Natural killer cell (primary cell): ENCODE results near the gene CHTF8. TPM values are rescaled to one million over a fixed set of nuclear protein-coding genes. Genes with fewer than 3 reads are reported as not detected.

Source experiments
- ATAC-seq, 3 donors: fragments of 150-1000 bp in 2 of 3; fragments of 200-7000 bp in 1 of 3; cut with Tn5 transposase; 1 replicate in 1 of 3; 2 replicates in 2 of 3; pipeline ENCODE4 v1.10.0; 2021; ENCODE audit warnings: mild to moderate bottlenecking in 2 of 3, moderate library complexity in 2 of 3
- DNase-seq, 2 donors: peaks; one replicate each; pipeline versions ENCODE4 v3.0.0 to v3.0.0-alpha.2; 2013 to 2021; ENCODE audit warnings: mixed read lengths in 1 of 2
- H3K27ac ChIP-seq: one replicate; pipeline ENCODE4 v1.5.1; 2013; ENCODE audit warnings: mild to moderate bottlenecking, low read length
- H3K27me3 ChIP-seq: one replicate; pipeline ENCODE4 v1.6.1; 2013; ENCODE audit warnings: low read length; ENCODE audit not compliant: control insufficient read depth, insufficient read depth
- H3K36me3 ChIP-seq: one replicate; pipeline ENCODE4 v1.6.1; 2013; ENCODE audit warnings: low read length; ENCODE audit not compliant: control insufficient read depth, insufficient read depth
- H3K4me1 ChIP-seq: one replicate; pipeline ENCODE4 v1.6.1; 2013; ENCODE audit warnings: low read length; ENCODE audit not compliant: control insufficient read depth, insufficient read depth
- H3K4me3 ChIP-seq: one replicate; pipeline ENCODE4 v1.5.1; 2013; ENCODE audit warnings: low read length
- H3K9me3 ChIP-seq: one replicate; pipeline ENCODE4 v1.6.1; 2013; ENCODE audit warnings: low read length; ENCODE audit not compliant: control insufficient read depth, insufficient read depth
- H3K27ac Mint-ChIP-seq, 2 donors: one replicate each; pipeline ENCODE4 v1.8.0; 2022; ENCODE audit warnings: mild to moderate bottlenecking in 2 of 2, mixed read lengths in 2 of 2, moderate library complexity in 1 of 2
- H3K27me3 Mint-ChIP-seq, 2 donors: one replicate each; pipeline ENCODE4 v1.8.0; 2022; ENCODE audit warnings: low read depth in 2 of 2, mixed read lengths in 2 of 2
- H3K36me3 Mint-ChIP-seq: one replicate; pipeline ENCODE4 v1.8.0; 2022; ENCODE audit warnings: mixed read lengths
- H3K4me1 Mint-ChIP-seq, 2 donors: one replicate each; pipeline ENCODE4 v1.8.0; 2022; ENCODE audit warnings: mixed read lengths in 2 of 2
- H3K4me3 Mint-ChIP-seq: one replicate; pipeline ENCODE4 v1.8.0; 2022; ENCODE audit warnings: mild to moderate bottlenecking, moderate library complexity, mixed read lengths
- H3K9me3 Mint-ChIP-seq, 2 donors: one replicate each; pipeline ENCODE4 v1.8.0; 2022; ENCODE audit warnings: mixed read lengths in 2 of 2
- CTCF ChIP-seq: fragments of 200-600 bp; IDR thresholded peaks from one replicate; pipeline ENCODE4 v1.8.0; 2022; ENCODE audit warnings: antibody characterized with exemption
- WGBS: methylation state at CpG from one replicate; pipeline ENCODE4 v1.1.7; 2013; ENCODE audit warnings: missing lambda C conversion rate; ENCODE audit not compliant: insufficient coverage; 5-methylcytosine and 5-hydroxymethylcytosine counted together
- intact Hi-C: fragments of 100-400 bp; cut with micrococcal nuclease; formaldehyde crosslinking; loops from one replicate; pipeline ENCODE4 v1.14.2; 2022
- total RNA-seq, 4 donors: library from RNA; stranded (reverse); fragments of 120-200 nt in 1 of 4; gene quantifications; one replicate each; pipeline versions ENCODE4 v1.2.3 to v1.2.4, GENCODE V29; 2013 to 2022

CHTF8 gene
- total RNA-seq, 3 donors from 2014 or later (not counting 1 experiment from before 2014, with no cell fraction given), result 45.7 to 76.5 (median 74.2) TPM

- TF ChIP-seq CTCF, result no peak
- no peak overlapping the region for H3K4me3 Mint-ChIP-seq
Measured at GRCh38 chr16:69108064-69108904, 24.1 kb downstream of the CHTF8 start.

GRCh38 chr16:69107316-69107962 lies 24.9 kb downstream of the CHTF8 start:
- DNase-seq, result no peak
- no peaks in the 10 kb centered on the region for H3K9me3 Mint-ChIP-seq
- H3K27ac ChIP-seq, result no peak overlapping the region
- no peak overlapping the region for H3K27ac Mint-ChIP-seq
- ATAC-seq, result no peak
- H3K27me3 Mint-ChIP-seq, result peaks cover 13 to 30% of the 10 kb centered on the region in 2 donors
- peaks cover 10 to 14% of the 10 kb centered on the region in 2 donors for H3K4me1 Mint-ChIP-seq
- H3K36me3 Mint-ChIP-seq, result no peaks in the 10 kb centered on the region
- H3K27me3 ChIP-seq, result peaks cover 27% of the 10 kb centered on the region
- no peak overlapping the region for H3K4me3 ChIP-seq
- H3K4me3 Mint-ChIP-seq, result peak overlapping the region; percentile 72
- intact Hi-C loops, result no loop called here
- 13% methylated on average over 52 of the region's 52 CpGs for WGBS
- TF ChIP-seq CTCF, result no peak
- H3K9me3 ChIP-seq, result no peaks in the 10 kb centered on the region
- H3K36me3 ChIP-seq, result peaks cover 2% of the 10 kb centered on the region
- H3K4me1 ChIP-seq, result peaks cover 24% of the 10 kb centered on the region

More at GRCh38 chr16:69108064-69108904, 24.1 kb downstream of the CHTF8 start:
- Mint-ChIP-seq H3K36me3 (no peaks in the 10 kb centered on the region), H3K27me3 (peaks cover 13 to 27% of the 10 kb centered on the region in 2 donors), H3K9me3 (no peaks in the 10 kb centered on the region), H3K4me1 (peaks cover 10 to 18% of the 10 kb centered on the region in 2 donors), H3K27ac (no peak overlapping the region)
- intact Hi-C loops, result no loop called here
- H3K27me3 ChIP-seq, result peaks cover 27% of the 10 kb centered on the region
- no peak overlapping the region for H3K4me3 ChIP-seq
- H3K27ac ChIP-seq, result no peak overlapping the region
- H3K9me3 ChIP-seq, result no peaks in the 10 kb centered on the region
- peaks cover 2% of the 10 kb centered on the region for H3K36me3 ChIP-seq
- peaks cover 24% of the 10 kb centered on the region for H3K4me1 ChIP-seq
- ATAC-seq (no peak), DNase-seq (no peak)
- WGBS, result 79% methylated on average over 9 of the region's 9 CpGs

DNA sequence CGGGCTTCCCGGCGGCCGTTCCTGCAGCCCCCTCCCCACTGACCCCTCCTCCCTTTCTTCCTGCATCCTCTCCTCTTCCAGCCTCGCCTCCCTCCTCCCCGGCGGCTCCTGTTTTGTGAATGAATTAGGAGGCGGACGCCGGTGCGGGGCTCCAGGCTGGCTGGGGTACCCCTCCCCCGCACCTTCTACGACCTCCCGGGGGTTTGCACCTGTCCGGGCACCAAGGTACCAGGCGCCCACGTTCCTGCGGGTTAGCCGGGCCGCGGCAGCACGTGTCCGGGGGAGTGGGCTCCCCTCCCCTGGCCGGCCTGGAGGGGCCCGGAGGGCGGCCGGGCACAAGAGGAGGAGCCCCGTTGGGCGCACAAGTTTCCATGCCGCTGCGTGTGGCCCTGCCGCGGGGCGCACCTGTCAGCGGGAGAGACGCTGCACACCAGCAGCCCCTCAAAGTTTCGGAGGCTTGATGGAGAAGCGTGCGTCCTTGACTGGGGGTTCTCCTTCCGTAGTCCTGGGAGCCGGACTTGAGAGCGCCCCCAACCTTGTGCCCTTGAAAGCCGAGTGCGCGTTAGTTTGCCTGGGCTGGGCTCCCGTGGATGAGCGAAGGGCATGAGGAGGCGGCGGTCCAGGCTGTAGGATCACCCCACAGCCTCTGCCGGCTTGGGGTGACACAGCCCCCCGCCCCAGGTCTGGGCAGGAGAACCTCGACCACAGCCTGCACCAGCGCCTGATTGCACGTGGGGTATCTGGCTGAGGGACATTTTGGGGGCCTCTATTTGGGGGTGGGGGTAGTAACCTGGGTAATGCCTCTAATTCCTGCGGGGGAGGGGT lies 25.7 kb downstream of the CHTF8 start:
- H3K27me3 Mint-ChIP-seq, result peaks cover 13 to 30% of the 10 kb centered on the region in 2 donors
- peak overlapping the region; percentile 72 for H3K4me3 Mint-ChIP-seq
- H3K4me1 ChIP-seq, result peaks cover 24% of the 10 kb centered on the region
- WGBS, result 1% methylated on average over 55 of the region's 55 CpGs
- no peaks in the 10 kb centered on the region for H3K36me3 Mint-ChIP-seq
- no peaks in the 10 kb centered on the region for H3K9me3 Mint-ChIP-seq
- no peak overlapping the region for H3K27ac ChIP-seq
- ATAC-seq (no peak), DNase-seq (no peak)
- H3K36me3 ChIP-seq, result peaks cover 2% of the 10 kb centered on the region
- H3K4me3 ChIP-seq, result no peak overlapping the region
- no peak for TF ChIP-seq CTCF
- peaks cover 27% of the 10 kb centered on the region for H3K27me3 ChIP-seq
- H3K9me3 ChIP-seq, result no peaks in the 10 kb centered on the region
- H3K27ac Mint-ChIP-seq, result no peak overlapping the region
- intact Hi-C loops, result no loop called here
- H3K4me1 Mint-ChIP-seq, result peaks cover 10 to 14% of the 10 kb centered on the region in 2 donors
